Inferior parietal cortex (tissue), 1 donor: Measurements from ENCODE around the gene SLC24A4.

ENCODE experiments used
- DNase-seq: peaks from one replicate; pipeline ENCODE4 v3.0.0-alpha.2; 2016; ENCODE audit errors: extremely low spot score

Gene SLC24A4

GRCh38 chr14:92368001-92368400 lies 45.0 kb downstream of the SLC24A4 start:
- no peak for DNase-seq

- no peak for DNase-seq
Observed at GRCh38 chr14:92369097-92369496, 46.1 kb downstream of the SLC24A4 start.

- no peak for DNase-seq
Observed at GRCh38 chr14:92372230-92372629, 49.3 kb downstream of the SLC24A4 start.

- no peak for DNase-seq
Observed at GRCh38 chr14:92373336-92373735, 50.4 kb downstream of the SLC24A4 start.

DNA sequence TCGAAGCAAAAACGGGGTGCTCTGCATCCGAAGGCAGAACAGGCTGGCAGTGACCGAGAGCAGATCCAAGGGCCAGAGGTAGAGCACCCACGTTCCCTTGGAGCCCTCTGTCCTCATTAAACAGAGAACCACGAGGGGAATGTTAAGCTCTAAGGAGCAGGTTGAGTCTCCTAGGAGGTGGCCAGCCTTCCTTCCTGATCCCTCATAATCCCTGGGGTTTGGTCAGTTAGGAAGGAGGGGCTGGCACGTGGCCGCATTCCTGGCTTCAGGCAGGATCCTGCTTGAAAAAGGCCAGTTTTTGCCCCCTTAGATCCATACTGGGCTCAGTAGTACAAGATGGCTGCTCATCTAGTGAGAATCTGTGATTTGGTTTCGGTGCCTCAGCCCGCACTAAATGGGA lies 57.2 kb downstream of the SLC24A4 start:
- DNase-seq: no peak

GRCh38 chr14:92380582-92380981 lies 57.6 kb downstream of the SLC24A4 start:
- no peak for DNase-seq

GRCh38 chr14:92382677-92383076 lies 59.7 kb downstream of the SLC24A4 start:
- DNase-seq: no peak

DNA sequence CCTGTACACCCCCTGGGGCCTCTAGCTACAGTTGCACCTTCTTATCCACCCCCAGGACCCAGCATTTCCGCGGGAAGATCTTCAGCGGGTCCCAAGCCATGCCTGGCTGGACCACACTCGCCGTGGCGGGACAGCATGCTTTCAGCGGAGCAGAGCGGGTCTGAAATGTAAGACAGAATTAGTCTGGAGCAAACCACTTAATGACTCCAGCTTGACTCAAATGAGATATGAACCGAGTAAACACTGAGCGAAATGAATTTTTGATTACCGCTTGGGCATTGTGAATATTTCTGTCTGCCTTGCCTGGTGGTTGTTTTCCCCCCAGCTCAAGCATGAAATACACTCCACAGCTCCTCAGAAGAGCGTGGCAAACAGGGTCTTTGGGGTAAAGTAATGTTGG lies 60.8 kb downstream of the SLC24A4 start:
- no peak for DNase-seq

DNA sequence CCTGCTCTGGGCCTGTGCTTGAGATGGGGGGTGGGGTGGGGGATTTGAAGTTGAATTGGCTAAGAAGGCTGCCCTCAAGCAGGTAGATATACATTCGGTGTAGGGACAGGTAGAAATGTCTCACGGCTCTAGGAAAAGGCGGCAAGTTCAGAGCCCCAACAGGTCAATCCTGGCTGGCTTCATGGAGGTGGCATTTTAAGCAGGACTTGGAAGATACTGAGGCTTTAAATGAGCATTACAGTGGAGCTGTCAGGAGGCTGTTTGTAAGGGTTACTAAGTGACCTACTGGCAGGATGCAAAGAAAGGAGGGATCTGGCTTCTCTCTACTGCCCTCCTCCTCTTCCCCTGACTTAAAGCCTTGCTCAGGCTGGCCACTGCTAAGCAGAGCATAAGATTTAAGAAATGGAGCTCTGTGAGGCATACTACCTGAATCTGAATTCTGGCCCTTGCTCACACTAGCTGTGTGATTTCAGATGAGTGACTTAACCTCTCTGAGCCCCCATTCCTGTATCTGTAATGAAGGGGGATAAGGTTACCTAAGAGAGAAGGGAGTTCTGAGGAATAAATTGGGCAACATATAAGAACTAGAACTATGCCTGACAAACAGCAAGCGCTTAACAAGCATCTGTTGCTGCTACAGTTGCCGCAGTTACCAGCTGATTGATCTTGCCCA lies 61.6 kb downstream of the SLC24A4 start:
- no peak for DNase-seq

DNA sequence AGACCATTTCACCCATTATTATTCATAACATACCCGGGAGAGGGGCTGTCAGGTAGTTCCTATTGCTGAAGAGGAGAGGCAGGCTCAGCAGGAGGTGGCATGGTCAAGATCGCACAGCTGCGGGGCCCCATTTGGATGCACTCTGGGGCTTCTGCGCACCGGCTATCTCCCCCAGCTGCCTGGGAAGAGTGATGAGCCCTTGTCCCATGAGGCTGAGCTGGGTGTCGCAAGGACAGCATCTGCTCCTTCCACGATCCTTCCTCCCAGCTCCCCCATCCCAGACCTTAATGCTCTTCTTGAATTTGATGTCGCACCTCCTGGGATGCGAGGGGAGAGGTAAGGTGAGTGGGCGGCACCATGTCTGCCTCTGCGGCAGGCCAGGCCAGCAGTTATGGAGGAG lies 62.6 kb downstream of the SLC24A4 start:
- no peak for DNase-seq

DNA sequence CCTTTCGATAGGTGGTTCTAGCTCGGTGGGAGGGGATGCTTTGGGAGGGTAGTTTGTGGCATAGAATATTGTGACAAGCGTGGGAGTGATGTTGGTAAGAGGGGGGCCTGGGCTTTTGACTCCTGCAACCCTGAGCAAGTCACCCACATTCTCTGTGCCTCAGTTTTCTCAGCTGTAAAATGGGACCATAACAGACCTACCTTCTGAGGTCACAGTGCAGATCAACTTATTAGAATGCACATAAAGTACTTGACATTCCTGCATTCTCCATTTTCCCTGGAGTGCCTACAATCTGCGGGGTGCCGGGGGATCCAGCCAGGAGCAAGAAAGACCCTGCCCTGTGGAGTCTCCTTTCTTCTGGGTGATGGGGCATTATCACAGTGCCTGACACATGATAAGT lies 63.2 kb downstream of the SLC24A4 start:
- DNase-seq: no peak

DNA sequence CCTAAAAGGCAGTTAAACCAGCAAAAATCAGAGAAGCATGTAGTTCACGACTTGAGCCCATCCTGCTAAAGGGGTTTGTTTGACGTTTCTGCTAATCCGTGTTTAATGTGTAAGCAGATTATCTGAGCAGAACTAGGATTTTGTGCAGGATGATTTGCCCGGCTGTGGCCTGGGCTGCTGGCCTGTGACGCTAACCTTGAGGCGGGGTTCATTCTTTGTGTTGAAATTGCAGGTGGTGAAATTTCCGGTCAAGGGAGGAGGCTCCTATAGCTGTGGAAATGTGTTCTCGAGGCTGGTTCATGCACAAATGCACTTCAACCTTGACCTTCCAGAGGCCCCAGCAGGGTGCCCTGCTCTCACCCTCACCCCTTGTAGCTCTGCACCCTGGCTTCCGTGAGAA lies 63.7 kb downstream of the SLC24A4 start:
- DNase-seq: no peak

- no peak for DNase-seq
Observed at GRCh38 chr14:92387578-92387977, 64.6 kb downstream of the SLC24A4 start.

GRCh38 chr14:92389598-92390158 lies 66.7 kb downstream of the SLC24A4 start:
- no peak for DNase-seq

DNA sequence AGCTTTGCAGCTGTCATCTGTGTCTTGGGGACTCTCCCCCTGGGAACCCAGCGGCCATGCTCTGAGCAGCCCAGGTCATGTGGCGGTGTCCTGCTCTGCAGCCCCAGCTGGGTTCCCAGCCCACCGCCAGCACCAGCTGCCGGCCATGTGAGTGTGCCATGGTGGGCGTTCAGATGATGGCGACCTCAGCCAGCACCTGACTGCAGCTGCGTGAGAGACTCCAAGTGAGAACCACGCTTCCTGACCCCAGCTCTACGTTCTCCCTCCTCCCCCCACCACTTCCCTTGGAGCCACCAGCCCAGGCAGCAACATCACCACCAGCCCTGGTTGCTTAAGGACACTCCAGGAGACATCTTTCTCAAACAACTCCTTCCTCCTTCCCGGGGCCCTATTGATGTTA lies 68.8 kb downstream of the SLC24A4 start:
- DNase-seq: no peak

DNA sequence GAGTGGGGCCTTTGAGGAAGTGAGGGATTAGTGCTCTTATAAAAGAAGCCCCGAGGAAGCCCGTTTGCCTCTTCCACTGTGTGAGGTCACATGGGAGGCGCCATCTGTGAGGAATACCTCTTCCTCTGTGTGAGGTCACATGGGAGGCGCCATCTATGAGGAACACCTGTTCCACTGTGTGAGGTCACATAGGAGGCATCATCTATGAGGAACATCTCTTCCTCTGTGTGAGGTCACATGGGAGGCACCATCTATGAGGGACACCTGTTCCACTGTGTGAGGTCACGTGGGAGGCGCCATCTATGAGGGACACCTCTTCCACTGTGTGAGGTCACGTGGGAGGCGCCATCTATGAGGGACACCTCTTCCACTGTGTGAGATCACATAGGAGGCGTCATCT lies 69.7 kb downstream of the SLC24A4 start:
- DNase-seq: no peak

- DNase-seq: peak; percentile 56
Observed at GRCh38 chr14:92397150-92397952, 74.4 kb downstream of the SLC24A4 start.

DNA sequence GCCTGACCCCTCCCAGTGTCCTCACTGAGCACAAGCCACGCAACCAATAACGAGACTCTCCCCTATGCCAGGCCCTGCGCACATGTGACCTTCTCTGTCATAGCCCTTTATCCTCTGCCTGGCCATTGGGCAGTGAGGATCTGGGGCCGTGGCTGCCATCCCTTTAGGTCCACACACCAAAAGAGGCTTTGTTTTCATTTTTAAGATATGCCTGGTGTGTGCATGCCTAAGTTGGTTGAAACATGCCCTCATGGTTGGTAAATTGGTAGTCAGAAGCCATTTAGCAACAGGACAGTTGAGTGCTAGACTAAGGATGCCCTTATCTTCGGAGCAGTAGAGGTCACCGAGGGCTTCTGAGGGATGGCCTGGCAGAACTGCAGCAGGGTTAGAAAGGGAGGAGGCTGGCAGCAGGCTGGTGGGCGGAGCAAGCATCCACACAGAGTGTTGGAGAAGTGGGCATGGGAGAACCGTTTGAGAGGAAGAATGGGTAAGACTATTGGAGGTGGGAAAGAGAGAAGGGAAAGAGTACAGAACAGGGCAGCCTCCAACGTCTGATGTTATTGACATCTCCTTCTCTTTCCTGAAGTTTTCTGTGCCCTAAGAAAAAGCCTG lies 75.1 kb downstream of the SLC24A4 start:
- no peak for DNase-seq

DNA sequence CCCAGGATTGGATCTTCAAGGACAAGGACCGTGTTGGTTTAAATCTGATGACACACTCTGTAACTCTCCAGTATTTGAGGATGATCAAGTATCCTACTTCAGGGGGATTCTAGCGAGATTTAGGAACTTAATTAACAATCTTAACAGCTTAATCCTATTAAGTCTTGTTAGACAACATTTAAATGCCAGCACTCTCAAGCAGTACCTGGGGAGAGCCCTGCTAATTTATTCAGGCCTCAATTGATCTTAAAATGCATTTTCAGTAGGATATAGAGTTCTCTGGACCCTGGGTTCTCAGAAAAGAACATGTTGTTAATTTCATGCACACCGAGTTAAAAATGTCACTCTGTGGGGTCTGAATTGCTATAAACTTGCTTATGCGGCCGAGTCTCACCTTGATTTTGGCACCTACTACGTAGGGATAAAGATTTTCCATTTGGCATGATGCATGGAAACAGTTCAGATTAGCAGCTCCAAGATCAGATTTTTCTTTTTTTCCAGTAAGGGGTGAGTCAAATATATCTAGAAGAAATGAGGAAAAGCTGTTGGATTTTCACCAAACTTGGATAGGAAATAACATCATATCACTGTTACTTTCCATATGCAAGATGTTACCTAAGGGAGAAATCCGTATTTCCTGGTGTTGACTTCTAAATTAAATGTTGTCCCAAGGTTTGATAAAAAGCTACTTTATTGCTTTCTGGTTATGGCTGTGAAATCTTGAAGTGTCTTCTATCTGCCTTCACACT lies 76.1 kb downstream of the SLC24A4 start:
- no peak for DNase-seq

- peak; percentile 15 for DNase-seq
Observed at GRCh38 chr14:92400579-92401444, 77.8 kb downstream of the SLC24A4 start.

- DNase-seq: no peak
Observed at GRCh38 chr14:92401561-92401960, 78.6 kb downstream of the SLC24A4 start.
